Astrocyte (in vitro differentiated cells and primary cell): ENCODE data around the gene SPIRE2. TPM values are rescaled to one million over a fixed set of nuclear protein-coding genes. Genes with fewer than 3 reads are reported as not detected.

Source experiments
- DNase-seq: peaks from one replicate; pipeline ENCODE4 v3.0.0-alpha.2; 2010; ENCODE audit warnings: low read depth
- FAIRE-seq: peaks from 2 replicates; lab custom pipeline; 2011; peaks lifted over from hg19 to GRCh38; lab: Jason Lieb, UNC
- H2AFZ ChIP-seq: 2 replicates; pipeline ENCODE4 v1.6.0; 2012; ENCODE audit warnings: low read depth, low read length, inconsistent platforms
- H3K27ac ChIP-seq: 2 replicates; pipeline ENCODE4 v1.5.1; 2011; ENCODE audit warnings: low read depth, low read length, inconsistent platforms
- H3K27me3 ChIP-seq: 2 replicates; pipeline ENCODE4 v1.6.0; 2011; ENCODE audit warnings: low read length, inconsistent platforms; ENCODE audit not compliant: insufficient read depth
- H3K36me3 ChIP-seq: 2 replicates; pipeline ENCODE4 v1.5.1; 2011; ENCODE audit warnings: low read length, inconsistent platforms; ENCODE audit not compliant: insufficient read depth
- H3K4me1 ChIP-seq: 2 replicates; pipeline ENCODE4 v1.5.1; 2011; ENCODE audit warnings: low read length, inconsistent platforms; ENCODE audit not compliant: insufficient read depth
- H3K4me2 ChIP-seq: 2 replicates; pipeline ENCODE4 v1.6.0; 2012; ENCODE audit warnings: low read length, inconsistent platforms
- H3K4me3 ChIP-seq: 2 replicates; pipeline ENCODE4 v1.5.1; 2011; ENCODE audit warnings: low read depth, mild to moderate bottlenecking, low read length, inconsistent platforms; ENCODE audit not compliant: insufficient read depth
- H3K79me2 ChIP-seq: 2 replicates; pipeline ENCODE4 v1.6.0; 2012; ENCODE audit warnings: mild to moderate bottlenecking, low read length, inconsistent platforms; ENCODE audit not compliant: insufficient read depth
- H3K9ac ChIP-seq: 2 replicates; pipeline ENCODE4 v1.6.0; 2012; ENCODE audit warnings: mild to moderate bottlenecking, low read length, inconsistent platforms
- H3K9me3 ChIP-seq: 2 replicates; pipeline ENCODE4 v1.5.1; 2012; ENCODE audit warnings: low read depth, mild to moderate bottlenecking, low read length, inconsistent platforms; ENCODE audit not compliant: insufficient read depth
- H4K20me1 ChIP-seq: 2 replicates; pipeline ENCODE4 v1.6.0; 2012; ENCODE audit warnings: low read length, inconsistent platforms; ENCODE audit not compliant: insufficient read depth
- H3K27ac Mint-ChIP-seq: one replicate; pipeline ENCODE4 v1.8.0; 2021; ENCODE audit warnings: mild to moderate bottlenecking, mixed read lengths; ENCODE audit not compliant: unreplicated experiment
- H3K27me3 Mint-ChIP-seq: one replicate; pipeline ENCODE4 v1.8.0; 2021; ENCODE audit warnings: low read depth, mixed read lengths; ENCODE audit not compliant: unreplicated experiment
- H3K36me3 Mint-ChIP-seq: one replicate; pipeline ENCODE4 v1.8.0; 2021; ENCODE audit warnings: low read depth, mixed read lengths; ENCODE audit not compliant: unreplicated experiment
- H3K4me1 Mint-ChIP-seq: one replicate; pipeline ENCODE4 v1.8.0; 2021; ENCODE audit warnings: low read depth, mixed read lengths; ENCODE audit not compliant: unreplicated experiment
- H3K4me3 Mint-ChIP-seq: one replicate; pipeline ENCODE4 v1.8.0; 2021; ENCODE audit warnings: mild to moderate bottlenecking, moderate library complexity, mixed read lengths; ENCODE audit not compliant: unreplicated experiment
- H3K9me3 Mint-ChIP-seq: one replicate; pipeline ENCODE4 v1.8.0; 2021; ENCODE audit warnings: mild to moderate bottlenecking, mixed read lengths; ENCODE audit not compliant: unreplicated experiment
- CTCF ChIP-seq: IDR thresholded peaks from 2 replicates; pipeline ENCODE4 v1.5.1; 2011; ENCODE audit warnings: low read depth, mild to moderate bottlenecking, inconsistent platforms, low read length, moderate library complexity; ENCODE audit not compliant: insufficient read depth
- EZH2 ChIP-seq: IDR thresholded peaks from 2 replicates; pipeline ENCODE4 v1.6.1; 2012; ENCODE audit warnings: mild to moderate bottlenecking, low read length, inconsistent platforms; ENCODE audit not compliant: insufficient read depth
- total RNA-seq: library from RNA; stranded (reverse); gene quantifications from 2 replicates; pipeline ENCODE4 v1.2.1, GENCODE V29; 2021

The SPIRE2 gene
- total RNA-seq, 1 donor from 2014 or later, result 3.2 TPM

GRCh38 chr16:89918453-89919347 lies 90.4 kb downstream of the SPIRE2 start, which contains the start of gene MC1R:
MC1R (plus strand) TSS chr16:89918862; CDS start chr16:89919259, 397 bp downstream.
- DNase-seq, result peak; percentile 18
- H3K27ac ChIP-seq, result peak within 1 kb of the TSS; percentile 14
- H3K27ac Mint-ChIP-seq, result peak within 1 kb of the TSS; percentile 84
- peak within 1 kb of the TSS; percentile 50 for H3K4me3 Mint-ChIP-seq
- H3K79me2 ChIP-seq, result peaks cover 23% of the 10 kb centered on the region
- no peak for FAIRE-seq
- H3K27me3 Mint-ChIP-seq, result no peaks in the 10 kb centered on the region
- peak within 1 kb of the TSS; percentile 84 for H3K4me2 ChIP-seq
- H3K27me3 ChIP-seq, result no peaks in the 10 kb centered on the region
- peak within 1 kb of the TSS; percentile 42 for H3K9ac ChIP-seq
- no peaks in the 10 kb centered on the region for H3K9me3 Mint-ChIP-seq
- peaks cover 20% of the 10 kb centered on the region for H3K4me1 Mint-ChIP-seq
- no peak for TF ChIP-seq EZH2
- peak; percentile 40 for TF ChIP-seq CTCF
- no peaks in the 10 kb centered on the region for H3K9me3 ChIP-seq
- peak within 1 kb of the TSS; percentile 48 for H3K4me3 ChIP-seq
- H3K36me3 ChIP-seq, result no peaks in the 10 kb centered on the region
- H4K20me1 ChIP-seq, result peaks cover 12% of the 10 kb centered on the region
- H3K36me3 Mint-ChIP-seq, result peaks cover 2% of the 10 kb centered on the region
- peaks cover 47% of the 10 kb centered on the region for H3K4me1 ChIP-seq
- peak within 1 kb of the TSS; percentile 30 for H2AFZ ChIP-seq

GRCh38 chr16:89919535-89920406 lies 91.5 kb downstream of the SPIRE2 start:
- Histone ChIP-seq H3K27ac (no peak overlapping the region), H3K4me3 (no peak overlapping the region), H4K20me1 (peaks cover 14% of the 10 kb centered on the region), H3K27me3 (no peaks in the 10 kb centered on the region), H3K4me1 (peaks cover 47% of the 10 kb centered on the region), H3K36me3 (no peaks in the 10 kb centered on the region), H3K9me3 (no peaks in the 10 kb centered on the region), H2AFZ (no peak overlapping the region), H3K9ac (peak overlapping the region; percentile 46), H3K4me2 (peak overlapping the region; percentile 100), H3K79me2 (peaks cover 33% of the 10 kb centered on the region)
- TF ChIP-seq CTCF, result no peak
- TF ChIP-seq EZH2, result no peak
- H3K27me3 Mint-ChIP-seq, result no peaks in the 10 kb centered on the region
- H3K36me3 Mint-ChIP-seq, result peaks cover 2% of the 10 kb centered on the region
- DNase-seq, result no peak
- no peaks in the 10 kb centered on the region for H3K9me3 Mint-ChIP-seq
- FAIRE-seq, result no peak
- H3K4me3 Mint-ChIP-seq, result peak overlapping the region; percentile 57
- peak overlapping the region; percentile 53 for H3K27ac Mint-ChIP-seq
- H3K4me1 Mint-ChIP-seq, result peaks cover 20% of the 10 kb centered on the region
